GM20000 (cell line): ENCODE measurements around the gene ZNF134.

Source experiments
- DNase-seq: peaks from one replicate; pipeline ENCODE4 v3.0.0; 2012; ENCODE audit warnings: low spot score
- CTCF ChIP-seq: IDR thresholded peaks from 2 replicates; pipeline ENCODE4 v1.5.1; 2012; ENCODE audit warnings: mild to moderate bottlenecking, control low read depth; ENCODE audit errors: extremely low read depth, missing control alignments

ZNF134 gene

GRCh38 chr19:57664269-57665127, 50.5 kb downstream of the ZNF134 start:
- TF ChIP-seq CTCF, result no peak
- DNase-seq, result peak; percentile 49

- no peak for TF ChIP-seq CTCF
- no peak for DNase-seq
Observed at GRCh38 chr19:57665261-57665806, 51.3 kb downstream of the ZNF134 start.

- DNase-seq, result no peak
- no peak for TF ChIP-seq CTCF
Observed at GRCh38 chr19:57667228-57667627, 53.2 kb downstream of the ZNF134 start.

GRCh38 chr19:57668635-57669034, 54.6 kb downstream of the ZNF134 start, which contains the start of gene ZSCAN4:
ZSCAN4 (plus strand) TSS chr19:57668935; CDS start chr19:57676146, 7,211 bp downstream.
- TF ChIP-seq CTCF, result no peak
- DNase-seq, result no peak

- DNase-seq, result no peak
- TF ChIP-seq CTCF, result no peak
Observed at GRCh38 chr19:57671124-57671895, 57.3 kb downstream of the ZNF134 start.

DNA sequence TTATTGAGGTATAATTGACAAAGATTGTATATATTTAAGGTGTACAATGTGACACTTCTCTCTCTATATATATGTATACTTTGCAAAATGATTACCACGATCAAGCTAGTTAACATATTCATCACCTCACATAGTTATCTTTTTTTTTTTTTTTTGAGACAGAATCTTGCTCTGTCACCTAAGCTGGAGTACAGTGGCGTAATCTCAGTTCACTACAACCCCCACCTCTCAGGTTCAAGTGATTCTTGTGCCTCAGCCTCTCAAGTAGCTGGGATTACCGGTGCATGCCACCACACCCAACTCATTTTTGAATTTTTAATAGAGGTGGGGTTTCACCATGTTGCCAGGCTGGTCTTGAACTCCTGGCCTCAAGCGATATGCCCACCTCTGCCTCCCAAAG, 58.4 kb downstream of the ZNF134 start:
- no peak for TF ChIP-seq CTCF
- no peak for DNase-seq
